A549 treated with ZK216348 at 1 μM for 4 hours (cell line): ENCODE data around the gene AP1B1. TPM values are rescaled to one million over a fixed set of nuclear protein-coding genes. Genes with fewer than 3 reads are reported as not detected.

Experiments
- total RNA-seq: library from RNA; stranded (reverse); fragments of 200-300 nt; extraction: Qiagen RNA extraction; gene quantifications from 5 replicates; pipeline ENCODE4 v1.2.3, GENCODE V29; 2022; ENCODE audit warnings: low read depth

The AP1B1 gene
- 19.3 to 28.3 TPM (median 28.0 TPM) in 5 replicates for total RNA-seq

DNA sequence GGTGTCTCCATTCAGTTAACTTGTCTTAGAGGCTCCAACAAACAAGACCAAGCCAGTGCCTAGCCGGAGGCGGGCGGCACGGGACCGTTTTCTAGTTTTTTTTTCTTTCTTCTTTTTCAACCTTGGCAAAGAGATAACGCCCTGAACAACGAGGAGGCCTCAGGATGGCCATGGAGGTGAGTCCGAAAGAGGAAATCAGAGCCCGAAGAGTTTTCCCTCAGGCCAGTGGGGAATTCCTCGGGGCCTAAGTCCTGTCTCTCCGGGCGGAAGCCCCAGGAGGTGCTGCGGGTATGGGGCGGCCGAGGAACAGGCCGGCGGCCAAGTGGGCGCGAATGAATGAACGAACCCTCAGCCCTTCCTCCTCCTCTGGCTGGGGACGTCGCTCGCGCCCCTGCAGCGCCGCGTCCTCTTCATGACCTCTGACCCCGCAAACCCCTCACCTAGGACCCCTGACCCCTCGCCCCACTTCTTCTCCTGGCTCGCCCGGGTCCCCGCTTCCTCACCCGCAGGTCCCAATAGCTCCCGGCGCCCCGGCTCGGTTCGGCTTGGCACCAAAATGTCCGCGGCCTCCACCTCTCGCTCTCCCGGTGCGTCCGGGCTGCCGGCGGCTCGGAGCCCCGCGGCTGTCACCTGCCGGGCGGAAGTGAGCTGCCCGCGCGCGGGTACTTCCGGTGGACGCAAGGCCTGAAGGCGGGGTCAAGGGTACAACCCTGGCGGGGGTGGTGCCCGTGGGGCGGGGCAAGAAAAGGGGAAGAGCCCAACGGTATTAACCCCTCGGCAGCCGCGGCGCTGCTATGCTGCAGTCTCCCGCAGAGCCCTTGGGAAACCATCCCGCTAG is at the start of gene AP1B1:
AP1B1 (minus strand) TSS at position 650 of the 838 bp plus-strand sequence. CDS start 21,327 bp downstream, outside the sequence.

DNA sequence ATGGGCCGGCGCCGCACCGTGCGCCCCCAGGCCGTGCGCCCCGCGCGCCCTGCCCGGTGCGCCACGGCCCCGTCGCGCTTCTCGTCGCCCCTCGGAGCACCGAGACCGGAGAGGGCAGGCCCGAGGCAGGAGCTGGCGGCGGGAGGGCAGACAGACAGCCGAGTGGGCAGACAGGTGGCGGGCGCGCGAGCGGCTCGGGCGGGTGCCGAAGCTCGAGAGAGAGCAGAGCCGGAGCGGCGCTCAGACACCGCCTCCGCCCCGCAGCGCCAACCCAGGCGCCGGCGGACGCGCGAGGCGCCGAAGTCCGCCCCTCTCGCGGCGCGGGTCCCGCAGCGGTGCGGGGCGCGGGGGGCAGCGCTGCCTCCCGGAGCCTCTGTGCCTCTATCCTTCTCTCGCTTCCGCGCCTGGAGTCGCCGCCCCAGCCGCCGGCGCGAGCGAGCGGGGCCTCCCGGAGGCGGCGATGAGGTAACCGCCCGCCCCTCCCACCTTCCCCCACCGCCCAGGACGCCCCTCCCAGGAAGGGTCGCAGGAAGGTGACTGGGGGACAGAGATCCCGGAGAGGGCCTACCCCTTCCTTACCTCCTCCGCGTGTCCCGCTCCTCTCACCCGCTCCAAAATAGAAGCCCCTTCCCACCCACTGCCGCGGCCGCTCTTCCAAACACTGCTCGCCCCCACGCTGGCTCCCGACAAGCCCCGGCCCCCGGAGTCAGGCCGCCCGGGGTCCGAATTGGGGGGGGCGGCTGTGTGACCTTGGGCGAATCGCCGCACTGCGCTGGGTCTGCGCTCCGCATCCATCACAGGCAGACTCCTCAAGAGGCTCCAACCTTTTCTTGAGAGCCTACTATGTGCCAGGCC is 72.9 kb downstream of the AP1B1 start, which contains the start of gene RASL10A:
RASL10A (minus strand) TSS at position 412 of the 855 bp plus-strand sequence. CDS start 451 bp downstream, outside the sequence.

DNA sequence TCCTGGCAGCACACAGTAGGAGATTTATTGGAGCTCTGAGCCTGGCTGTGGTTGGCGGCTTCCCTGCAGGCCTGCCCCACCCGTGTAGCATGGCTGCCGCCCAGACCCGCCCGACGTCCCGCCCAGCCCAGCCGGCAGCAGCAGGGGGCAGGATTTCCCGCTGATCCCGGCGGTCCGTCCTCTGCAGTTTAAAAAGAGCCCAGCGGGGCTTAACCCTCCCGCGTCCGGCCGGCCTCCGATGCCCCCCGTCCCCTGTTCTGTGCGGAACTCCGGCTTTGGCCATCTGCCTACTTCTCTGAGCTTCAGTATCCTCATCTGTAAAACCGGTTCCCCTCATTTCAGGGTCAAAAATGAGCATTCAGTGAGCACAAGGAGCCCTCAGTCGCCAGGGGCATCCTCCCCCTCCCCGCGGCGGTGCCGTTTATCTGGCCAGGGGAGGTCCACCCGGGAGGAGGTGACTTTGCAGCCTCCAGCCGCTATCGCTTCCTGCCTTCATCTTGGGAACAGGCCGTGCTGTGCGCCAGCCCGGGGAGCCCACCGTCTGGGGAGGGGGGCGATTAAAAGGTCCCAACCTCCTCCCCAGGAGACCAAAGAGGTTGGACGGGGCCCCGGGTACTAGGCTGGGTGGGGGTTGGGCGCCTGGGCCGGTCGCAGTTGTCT is 82.1 kb downstream of the AP1B1 start, which contains the start of gene GAS2L1:
GAS2L1 (plus strand) TSS at position 476 of the 660 bp plus-strand sequence. CDS start 1,456 bp downstream, outside the sequence.

Other genes starting within 250 kb of the AP1B1 start
- 0.27 to 0.52 TPM (median 0.43 TPM) in 4 of 5 replicates, not detected in the other for gene EMID1, start 182.7 kb downstream of the AP1B1 start, total RNA-seq
- 16.5 to 29.6 TPM (median 28.0 TPM) in 5 replicates for gene RHBDD3, start 120.6 kb downstream of the AP1B1 start, total RNA-seq
- 214 to 243 TPM (median 225 TPM) in 5 replicates for gene EWSR1, start 120.3 kb downstream of the AP1B1 start, total RNA-seq
- gene GAS2L1, start 81.9 kb downstream of the AP1B1 start, total RNA-seq = 13.5 to 41.5 TPM (median 37.8 TPM) in 5 replicates
- 0.32 to 0.67 TPM (median 0.57 TPM) in 4 of 5 replicates, not detected in the other for gene RASL10A, start 72.9 kb downstream of the AP1B1 start, total RNA-seq
- gene RFPL1, start 50.0 kb upstream of the AP1B1 start, total RNA-seq = not detected in 5 replicates
- 0.07 to 0.13 TPM (median 0.09 TPM) in 4 of 5 replicates, not detected in the other for gene NEFH, start 91.6 kb upstream of the AP1B1 start, total RNA-seq
- 25.2 to 33.7 TPM (median 30.5 TPM) in 5 replicates for gene THOC5, start 165.2 kb upstream of the AP1B1 start, total RNA-seq
- gene NIPSNAP1, start 192.5 kb upstream of the AP1B1 start, total RNA-seq = 57.2 to 67.1 TPM (median 63.5 TPM) in 5 replicates
- gene NF2, start 215.1 kb upstream of the AP1B1 start, total RNA-seq = 12.2 to 17.5 TPM (median 12.9 TPM) in 5 replicates